Osteocyte (in vitro differentiated cells): ENCODE data around the gene FOXC2. TPM values are rescaled to one million over a fixed set of nuclear protein-coding genes. Genes with fewer than 3 reads are reported as not detected.

ENCODE experiments used
- DNase-seq: peaks from one replicate; pipeline ENCODE4 v3.0.0; 2021; ENCODE audit warnings: mixed read lengths; ENCODE audit not compliant: unreplicated experiment; ENCODE audit errors: extremely low spot score
- H3K27ac Mint-ChIP-seq: one replicate; pipeline ENCODE4 v1.8.0; 2021; ENCODE audit warnings: mild to moderate bottlenecking, mixed read lengths; ENCODE audit not compliant: unreplicated experiment
- H3K27me3 Mint-ChIP-seq: one replicate; pipeline ENCODE4 v1.8.0; 2021; ENCODE audit warnings: mixed read lengths; ENCODE audit not compliant: unreplicated experiment
- H3K36me3 Mint-ChIP-seq: one replicate; pipeline ENCODE4 v1.8.0; 2021; ENCODE audit warnings: mixed read lengths; ENCODE audit not compliant: unreplicated experiment
- H3K4me1 Mint-ChIP-seq: one replicate; pipeline ENCODE4 v1.8.0; 2021; ENCODE audit warnings: mixed read lengths; ENCODE audit not compliant: unreplicated experiment
- H3K4me3 Mint-ChIP-seq: one replicate; pipeline ENCODE4 v1.8.0; 2021; ENCODE audit warnings: mild to moderate bottlenecking, moderate library complexity, mixed read lengths; ENCODE audit not compliant: unreplicated experiment
- H3K9me3 Mint-ChIP-seq: one replicate; pipeline ENCODE4 v1.8.0; 2021; ENCODE audit warnings: mixed read lengths; ENCODE audit not compliant: unreplicated experiment
- CTCF ChIP-seq: fragments of 200-600 bp; sonication (generic); IDR thresholded peaks from 2 replicates; pipeline ENCODE4 v1.5.0; 2021; ENCODE audit warnings: antibody characterized with exemption, mild to moderate bottlenecking, moderate library complexity
- total RNA-seq: library from RNA; stranded (reverse); gene quantifications from 2 replicates; pipeline ENCODE4 v1.2.1, GENCODE V29; 2021

FOXC2 gene
- total RNA-seq, 1 donor from 2014 or later: 93.4 TPM

- DNase-seq: peak; percentile 96
- peaks cover 31% of the 10 kb centered on the region for H3K4me1 Mint-ChIP-seq
- H3K27me3 Mint-ChIP-seq: no peaks in the 10 kb centered on the region
- peak overlapping the region; percentile 95 for H3K27ac Mint-ChIP-seq
- no peaks in the 10 kb centered on the region for H3K9me3 Mint-ChIP-seq
- peak overlapping the region; percentile 78 for H3K4me3 Mint-ChIP-seq
- peaks cover 6% of the 10 kb centered on the region for H3K36me3 Mint-ChIP-seq
- TF ChIP-seq CTCF: peak; percentile 100
Observed at GRCh38 chr16:86563469-86564345, 2.9 kb upstream of the FOXC2 start.

- H3K36me3 Mint-ChIP-seq: peaks cover 21% of the 10 kb centered on the region
Observed at GRCh38 chr16:86565181-86565631, 1.4 kb upstream of the FOXC2 start.

GRCh38 chr16:86565644-86566511, 751 bp upstream of the FOXC2 start:
- H3K27ac Mint-ChIP-seq: peak overlapping the region; percentile 95
- no peaks in the 10 kb centered on the region for H3K9me3 Mint-ChIP-seq
- peaks cover 28% of the 10 kb centered on the region for H3K36me3 Mint-ChIP-seq
- peak overlapping the region; percentile 78 for H3K4me3 Mint-ChIP-seq
- no peak for DNase-seq
- H3K4me1 Mint-ChIP-seq: peaks cover 31% of the 10 kb centered on the region
- no peaks in the 10 kb centered on the region for H3K27me3 Mint-ChIP-seq
- no peak for TF ChIP-seq CTCF

More at GRCh38 chr16:86565181-86565631, 1.4 kb upstream of the FOXC2 start:
- Mint-ChIP-seq H3K27ac (peak overlapping the region; percentile 95), H3K4me3 (peak overlapping the region; percentile 78), H3K4me1 (peaks cover 31% of the 10 kb centered on the region), H3K9me3 (no peaks in the 10 kb centered on the region), H3K27me3 (no peaks in the 10 kb centered on the region)
- TF ChIP-seq CTCF: no peak
- DNase-seq: no peak

- no peaks in the 10 kb centered on the region for H3K9me3 Mint-ChIP-seq
- H3K27ac Mint-ChIP-seq: peak overlapping the region; percentile 97
- no peaks in the 10 kb centered on the region for H3K27me3 Mint-ChIP-seq
- TF ChIP-seq CTCF: no peak
- peak; percentile 92 for DNase-seq
- peaks cover 43% of the 10 kb centered on the region for H3K4me1 Mint-ChIP-seq
- peak overlapping the region; percentile 91 for H3K4me3 Mint-ChIP-seq
- peaks cover 35% of the 10 kb centered on the region for H3K36me3 Mint-ChIP-seq
Observed at GRCh38 chr16:86566966-86567700, 504 bp downstream of the FOXC2 start.
